LNCaP clone FGC (cell line): ENCODE results near the gene RABGAP1L.
A peak's percentile ranks its signal among the peaks of the same experiment; 100 is the strongest.

Experiments used
- DNase-seq: peaks from one replicate; pipeline ENCODE4 v3.0.0-alpha.2; 2011; ENCODE audit warnings: low read depth
- H3K4me3 ChIP-seq: 2 replicates; pipeline ENCODE4 v1.5.1; 2011; ENCODE audit warnings: mild to moderate bottlenecking, low read depth, low read length, control low read depth
- TF ChIP-seq, protein P1 (sequence below): IDR thresholded peaks from 2 replicates; pipeline ENCODE4 v1.5.1; 2012; ENCODE audit warnings: mild to moderate bottlenecking; ENCODE audit not compliant: control insufficient read depth, insufficient read depth; ENCODE audit errors: extremely low read depth

RABGAP1L gene

DNA sequence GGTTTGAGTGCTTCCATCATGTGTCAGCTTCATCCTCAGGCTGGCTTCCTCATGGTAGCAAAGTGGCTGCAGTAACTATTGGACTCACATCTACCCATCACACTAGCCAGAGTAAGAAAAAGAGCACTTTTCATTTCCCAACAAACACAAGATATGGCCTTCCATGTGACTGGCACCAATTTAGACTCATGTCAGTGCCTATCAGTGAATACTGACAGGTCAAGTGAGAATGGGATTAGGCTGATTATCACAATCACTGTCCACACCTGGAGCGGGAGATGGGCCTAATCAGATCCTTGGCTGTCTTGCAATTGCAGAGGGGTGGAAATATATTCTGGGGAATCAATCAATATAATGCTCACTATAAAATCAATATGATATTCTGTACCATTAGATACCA lies 2.9 kb upstream of the RABGAP1L start:
- no peak for DNase-seq
- TF ChIP-seq, protein P1, sequence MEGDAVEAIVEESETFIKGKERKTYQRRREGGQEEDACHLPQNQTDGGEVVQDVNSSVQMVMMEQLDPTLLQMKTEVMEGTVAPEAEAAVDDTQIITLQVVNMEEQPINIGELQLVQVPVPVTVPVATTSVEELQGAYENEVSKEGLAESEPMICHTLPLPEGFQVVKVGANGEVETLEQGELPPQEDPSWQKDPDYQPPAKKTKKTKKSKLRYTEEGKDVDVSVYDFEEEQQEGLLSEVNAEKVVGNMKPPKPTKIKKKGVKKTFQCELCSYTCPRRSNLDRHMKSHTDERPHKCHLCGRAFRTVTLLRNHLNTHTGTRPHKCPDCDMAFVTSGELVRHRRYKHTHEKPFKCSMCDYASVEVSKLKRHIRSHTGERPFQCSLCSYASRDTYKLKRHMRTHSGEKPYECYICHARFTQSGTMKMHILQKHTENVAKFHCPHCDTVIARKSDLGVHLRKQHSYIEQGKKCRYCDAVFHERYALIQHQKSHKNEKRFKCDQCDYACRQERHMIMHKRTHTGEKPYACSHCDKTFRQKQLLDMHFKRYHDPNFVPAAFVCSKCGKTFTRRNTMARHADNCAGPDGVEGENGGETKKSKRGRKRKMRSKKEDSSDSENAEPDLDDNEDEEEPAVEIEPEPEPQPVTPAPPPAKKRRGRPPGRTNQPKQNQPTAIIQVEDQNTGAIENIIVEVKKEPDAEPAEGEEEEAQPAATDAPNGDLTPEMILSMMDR, result no peak
- H3K4me3 ChIP-seq, result no peak overlapping the region

DNA sequence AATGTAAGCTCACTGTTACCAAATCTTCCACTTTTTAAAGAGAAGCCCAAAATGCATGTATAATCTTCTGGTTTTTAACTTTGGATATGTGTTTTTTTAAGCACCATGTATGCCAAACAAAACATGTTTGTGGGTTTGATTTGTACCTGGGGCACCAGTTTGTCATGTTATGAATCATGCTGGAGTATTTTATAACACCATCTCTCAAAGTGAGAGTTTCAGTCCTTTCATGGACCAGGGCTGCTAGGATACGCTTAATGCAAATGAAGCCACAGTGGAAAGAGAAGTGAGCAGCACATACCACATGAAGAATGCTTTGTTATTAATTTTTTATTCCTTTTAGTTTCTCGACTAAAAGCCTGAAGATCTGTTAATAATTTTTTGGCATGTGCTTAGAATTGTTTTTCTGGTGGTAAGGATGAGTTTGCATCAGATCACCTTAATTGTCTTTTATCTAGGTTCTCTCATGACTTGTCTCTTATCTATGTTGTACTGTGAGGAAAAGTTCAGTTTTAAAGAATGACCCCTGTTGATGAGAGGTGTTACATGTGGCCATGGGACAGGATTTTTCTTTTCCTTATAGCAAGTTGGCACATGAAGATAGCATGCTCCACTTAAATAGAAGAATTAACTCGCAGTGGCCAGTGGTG lies 2.0 kb upstream of the RABGAP1L start:
- DNase-seq, result no peak
- TF ChIP-seq, protein P1, result no peak
- no peak overlapping the region for H3K4me3 ChIP-seq

DNA sequence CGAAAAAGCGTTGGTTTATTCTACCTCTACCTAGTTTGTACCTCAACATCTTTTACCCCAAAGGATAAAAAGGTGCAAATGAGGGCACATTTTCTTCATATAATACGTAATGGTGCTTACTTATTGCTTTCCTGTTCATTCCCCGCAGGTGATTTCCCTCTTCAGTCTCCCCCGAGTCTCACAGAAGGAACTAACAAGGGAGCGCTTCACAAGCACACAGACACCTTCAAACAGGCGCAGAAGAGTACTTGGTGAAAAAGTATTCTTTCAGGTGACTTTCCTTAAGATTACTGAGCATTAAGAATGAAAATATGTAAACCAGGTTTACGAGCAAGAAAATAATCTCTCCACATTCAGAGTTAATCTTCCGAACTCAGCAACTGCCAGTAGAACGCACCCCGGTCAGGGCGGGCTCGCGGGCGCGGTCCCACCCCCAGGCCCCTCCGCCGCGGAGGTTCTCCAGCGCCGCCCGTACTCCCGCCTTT lies 511 bp upstream of the RABGAP1L start:
- H3K4me3 ChIP-seq, result peak overlapping the region; percentile 80
- DNase-seq, result no peak

DNA sequence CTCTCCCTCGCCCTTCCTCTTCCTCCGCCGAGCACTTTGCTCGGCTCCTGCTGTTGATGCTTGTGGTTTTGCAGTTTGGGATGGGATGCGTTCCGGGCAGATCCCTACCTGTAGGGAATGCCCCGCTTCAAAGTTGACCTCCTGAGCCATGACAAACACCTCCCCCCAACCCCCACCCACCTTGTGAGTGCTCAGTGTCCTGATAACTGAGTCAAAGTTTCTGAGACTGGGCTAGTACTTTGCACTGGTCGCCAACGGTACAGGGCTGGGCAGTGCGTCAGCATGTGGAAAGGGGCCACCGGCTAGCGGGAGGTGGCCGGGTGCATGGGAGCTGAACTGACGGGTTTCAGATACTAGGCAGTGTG lies 771 bp downstream of the RABGAP1L start:
- TF ChIP-seq, protein P1, result no peak
- no peak for DNase-seq
- peak overlapping the region; percentile 80 for H3K4me3 ChIP-seq

More for the DNA sequence above, 511 bp upstream of the RABGAP1L start:
- TF ChIP-seq, protein P1, result no peak

DNA sequence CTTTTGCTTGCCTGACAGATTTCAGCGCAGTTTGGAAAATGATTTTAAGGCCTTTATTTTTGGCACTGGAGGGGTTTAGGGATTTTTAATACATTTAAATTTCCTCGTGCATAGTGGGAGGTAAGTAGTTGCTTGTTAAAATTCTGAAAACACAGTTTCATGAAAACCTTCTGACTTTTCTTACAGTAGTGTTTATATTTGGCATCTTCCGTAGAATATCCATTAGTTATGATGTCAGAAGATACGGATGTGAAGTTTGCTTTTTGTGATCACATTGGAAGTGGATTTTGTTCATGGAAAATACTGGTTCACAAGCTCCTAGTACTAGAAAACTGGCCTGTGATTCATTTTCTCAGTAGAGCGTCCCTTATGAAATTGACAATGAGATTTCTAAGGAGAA lies 1.3 kb downstream of the RABGAP1L start:
- H3K4me3 ChIP-seq, result peak overlapping the region; percentile 80
- no peak for DNase-seq
- TF ChIP-seq, protein P1, result no peak

DNA sequence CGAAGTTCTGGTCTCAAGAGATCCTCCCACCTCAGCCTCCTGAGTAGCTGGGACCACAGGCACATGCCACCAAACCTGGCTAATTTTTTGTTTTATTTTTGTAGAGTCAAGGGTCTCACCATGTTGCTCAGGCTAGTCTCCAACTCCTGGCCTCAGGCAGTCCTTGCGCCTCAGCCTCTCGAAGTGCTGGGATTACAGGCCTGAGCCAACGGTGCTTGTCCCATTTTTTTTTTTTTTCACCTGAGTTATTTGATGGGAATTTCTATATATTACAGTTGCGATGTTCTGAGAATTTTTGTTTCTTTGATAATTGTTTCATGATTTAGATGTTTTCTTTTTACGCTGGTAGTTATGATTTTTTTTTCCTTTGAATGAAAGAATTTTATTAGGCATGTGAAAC lies 2.5 kb downstream of the RABGAP1L start:
- TF ChIP-seq, protein P1, result no peak
- no peak for DNase-seq
- no peak overlapping the region for H3K4me3 ChIP-seq

DNA sequence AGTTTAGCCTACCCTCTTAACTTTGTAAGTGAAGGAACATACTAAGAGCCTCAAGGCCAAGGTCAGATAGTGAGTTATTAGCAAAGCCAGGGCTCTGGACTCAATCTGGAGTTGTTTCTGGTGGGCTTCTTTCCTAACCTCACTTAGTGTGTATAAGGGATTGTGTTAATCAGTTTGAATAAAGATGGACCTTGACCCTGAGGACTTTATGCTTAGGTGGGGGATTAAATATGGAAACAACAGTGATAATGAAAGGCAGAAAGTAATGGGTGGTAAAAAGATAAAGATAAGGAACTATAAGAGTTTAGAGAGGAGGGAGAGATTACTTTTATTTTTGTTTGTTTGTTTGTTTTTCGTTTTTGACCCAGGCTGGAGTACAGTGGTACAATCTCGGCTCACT lies 5.5 kb downstream of the RABGAP1L start:
- H3K4me3 ChIP-seq, result no peak overlapping the region
- TF ChIP-seq, protein P1, result no peak
- DNase-seq, result no peak
